Suprapubic skin (tissue), 3 donors: Measurements from ENCODE around the gene ZNF778.

ENCODE experiments used
- EP300 ChIP-seq: sonication (generic); formaldehyde crosslinking; IDR thresholded peaks from one replicate; pipeline ENCODE4 v1.6.1; 2017; ENCODE audit warnings: antibody characterized with exemption
- POLR2A ChIP-seq, 2 donors: fragments of 450-650 bp; IDR thresholded peaks; one replicate each; pipeline ENCODE4 v1.6.1; 2017; ENCODE audit warnings: antibody characterized with exemption in 2 of 2, mild to moderate bottlenecking in 2 of 2, moderate library complexity in 2 of 2
- TF ChIP-seq, protein P1 (sequence below), 2 donors: fragments of 200-600 bp in 1 of 2; fragments of 450-650 bp in 1 of 2; sonication (generic) in 1 of 2; IDR thresholded peaks; one replicate each; pipeline ENCODE4 v1.5.1; 2016 to 2019; ENCODE audit warnings: antibody characterized with exemption in 2 of 2, mild to moderate bottlenecking in 1 of 2, moderate library complexity in 1 of 2

DNA sequence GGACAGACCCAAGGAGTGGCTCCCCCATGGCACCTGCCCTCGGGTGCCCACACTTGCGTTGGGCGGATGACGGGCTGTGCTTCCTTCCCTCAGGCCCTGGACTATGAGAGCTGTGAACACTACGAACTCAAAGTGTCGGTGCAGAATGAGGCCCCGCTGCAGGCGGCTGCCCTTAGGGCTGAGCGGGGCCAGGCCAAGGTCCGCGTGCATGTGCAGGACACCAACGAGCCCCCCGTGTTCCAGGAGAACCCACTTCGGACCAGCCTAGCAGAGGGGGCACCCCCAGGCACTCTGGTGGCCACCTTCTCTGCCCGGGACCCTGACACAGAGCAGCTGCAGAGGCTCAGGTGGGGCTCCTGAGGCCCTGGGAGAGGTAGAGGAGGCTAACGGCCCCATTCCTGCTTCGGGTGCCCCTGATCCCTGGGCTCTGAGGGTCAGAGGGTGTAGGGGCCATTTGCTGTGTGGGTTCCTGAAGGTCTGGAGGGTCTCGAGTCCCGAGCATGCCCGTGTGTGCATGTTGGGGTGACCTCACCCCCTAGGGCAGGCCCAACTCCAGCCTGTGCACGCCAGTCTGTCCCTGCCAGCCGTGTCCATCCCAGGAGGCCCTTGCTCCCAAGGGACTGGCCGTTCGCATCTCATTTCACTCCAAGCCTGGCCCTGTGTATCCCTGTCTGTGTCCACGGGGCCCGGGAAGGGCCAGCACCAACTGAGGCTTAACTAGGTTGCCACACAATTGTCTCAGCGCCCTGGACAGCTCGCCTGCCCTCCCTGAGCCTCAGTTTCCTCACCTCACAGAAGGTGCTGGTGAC is 27.1 kb upstream of the ZNF778 start:
- TF ChIP-seq, protein P1, sequence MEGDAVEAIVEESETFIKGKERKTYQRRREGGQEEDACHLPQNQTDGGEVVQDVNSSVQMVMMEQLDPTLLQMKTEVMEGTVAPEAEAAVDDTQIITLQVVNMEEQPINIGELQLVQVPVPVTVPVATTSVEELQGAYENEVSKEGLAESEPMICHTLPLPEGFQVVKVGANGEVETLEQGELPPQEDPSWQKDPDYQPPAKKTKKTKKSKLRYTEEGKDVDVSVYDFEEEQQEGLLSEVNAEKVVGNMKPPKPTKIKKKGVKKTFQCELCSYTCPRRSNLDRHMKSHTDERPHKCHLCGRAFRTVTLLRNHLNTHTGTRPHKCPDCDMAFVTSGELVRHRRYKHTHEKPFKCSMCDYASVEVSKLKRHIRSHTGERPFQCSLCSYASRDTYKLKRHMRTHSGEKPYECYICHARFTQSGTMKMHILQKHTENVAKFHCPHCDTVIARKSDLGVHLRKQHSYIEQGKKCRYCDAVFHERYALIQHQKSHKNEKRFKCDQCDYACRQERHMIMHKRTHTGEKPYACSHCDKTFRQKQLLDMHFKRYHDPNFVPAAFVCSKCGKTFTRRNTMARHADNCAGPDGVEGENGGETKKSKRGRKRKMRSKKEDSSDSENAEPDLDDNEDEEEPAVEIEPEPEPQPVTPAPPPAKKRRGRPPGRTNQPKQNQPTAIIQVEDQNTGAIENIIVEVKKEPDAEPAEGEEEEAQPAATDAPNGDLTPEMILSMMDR (IDR thresholded peaks at IDR 0.05), result no peak
- TF ChIP-seq POLR2A (IDR thresholded peaks at IDR 0.05), result no peak
- no peak for TF ChIP-seq EP300
